ENCODE results near the gene NCAM1.

GRCh38 chr11:113179181-113179704 lies 218.0 kb downstream of the NCAM1 start:
- TF ChIP-seq ATF6 (CRISPR knock-in tag; IDR thresholded peaks at IDR 0.05) (no peak), CTCF (IDR thresholded peaks at IDR 0.05) (no peak), SP1 (CRISPR knock-in tag; conservative IDR thresholded peaks at IDR 0.05) (no peak), EMX1 (CRISPR knock-in tag; IDR thresholded peaks at IDR 0.05) (no peak), TEAD4 (CRISPR knock-in tag; IDR thresholded peaks at IDR 0.05) (no peak)
